Mononuclear cell (primary cell): ENCODE measurements around the gene SPANXN2. TPM values are rescaled to one million over a fixed set of nuclear protein-coding genes. Genes with fewer than 3 reads are reported as not detected.
"Not testable (repeated sequence)": the region's sequence is repeated elsewhere in the genome, so short reads cannot be mapped to it uniquely, and the experiment has no call there.

Experiments used
- H3K27me3 ChIP-seq: 2 replicates; pipeline ENCODE4 v1.6.0; 2011; ENCODE audit warnings: low read length, control low read depth; ENCODE audit not compliant: insufficient read depth
- H3K4me1 ChIP-seq: 2 replicates; pipeline ENCODE4 v1.5.1; 2011; ENCODE audit warnings: mild to moderate bottlenecking, low read length, control low read depth; ENCODE audit not compliant: insufficient read depth
- H3K4me3 ChIP-seq: 2 replicates; pipeline ENCODE4 v1.5.1; 2011; ENCODE audit warnings: mild to moderate bottlenecking, low read length, moderate library complexity
- H3K9me3 ChIP-seq: 2 replicates; pipeline ENCODE4 v1.5.1; 2011; ENCODE audit warnings: low read depth, mild to moderate bottlenecking, control low read depth, low read length
- total RNA-seq: library from RNA; depleted of rRNA; stranded (reverse); fragments of >200 nt; gene quantifications from one replicate; pipeline ENCODE4 v1.2.3, GENCODE V29; 2012

SPANXN2 gene, protein sequence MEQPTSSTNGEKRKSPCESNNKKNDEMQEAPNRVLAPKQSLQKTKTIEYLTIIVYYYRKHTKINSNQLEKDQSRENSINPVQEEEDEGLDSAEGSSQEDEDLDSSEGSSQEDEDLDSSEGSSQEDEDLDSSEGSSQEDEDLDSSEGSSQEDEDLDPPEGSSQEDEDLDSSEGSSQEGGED
- total RNA-seq, result not detected

DNA sequence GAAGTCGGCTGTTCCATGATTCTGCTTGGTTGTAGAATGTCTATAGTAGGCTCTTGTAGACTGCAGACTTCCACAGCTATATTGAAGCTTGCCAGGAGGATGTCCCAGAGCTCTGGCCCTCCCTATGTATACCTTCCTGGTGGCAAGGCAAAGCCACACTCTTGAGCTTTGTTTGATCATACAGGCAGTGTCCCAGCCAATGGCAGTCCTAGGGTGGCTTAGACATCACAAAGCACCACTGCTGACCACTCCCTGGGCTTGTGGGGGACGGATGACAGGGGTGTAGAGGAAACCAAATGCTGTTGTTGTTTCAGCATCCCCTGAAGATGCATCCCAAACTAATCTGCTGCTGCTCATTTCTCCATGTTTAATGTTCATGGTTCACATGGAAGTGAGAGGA lies at the start of gene SPANXN2:
Gene SPANXN2, minus strand, starts transcription at position 101 of the 400 bp plus-strand sequence. Its CDS starts 84 bp downstream, at position 17.
- not testable (repeated sequence) for H3K27me3 ChIP-seq, H3K4me3 ChIP-seq, H3K9me3 ChIP-seq

DNA sequence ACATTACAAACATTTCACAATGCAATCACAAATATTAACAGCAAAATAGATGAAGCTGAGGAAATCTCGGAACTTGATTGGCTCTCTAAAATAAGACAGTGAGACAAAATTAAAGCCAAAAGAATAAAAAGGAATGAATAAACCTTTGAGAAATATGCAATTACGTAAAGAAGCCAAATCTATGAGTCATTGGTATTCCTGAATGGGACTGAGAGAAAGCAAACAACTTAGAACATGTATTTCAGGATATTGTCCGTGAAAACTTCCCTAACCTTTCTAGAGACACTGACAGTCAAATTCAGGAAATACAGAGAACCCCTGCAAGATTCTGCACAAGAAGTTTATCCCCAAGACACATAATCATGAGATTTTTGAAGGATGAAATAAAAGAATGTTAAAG lies 48.4 kb upstream of the SPANXN2 start:
- Histone ChIP-seq H3K4me1 (no peaks in the 10 kb centered on the region), H3K4me3 (no peak overlapping the region), H3K9me3 (no peaks in the 10 kb centered on the region), H3K27me3 (no peaks in the 10 kb centered on the region)

More for the DNA sequence above, at the start of gene SPANXN2:
- not testable (repeated sequence) for H3K4me1 ChIP-seq

DNA sequence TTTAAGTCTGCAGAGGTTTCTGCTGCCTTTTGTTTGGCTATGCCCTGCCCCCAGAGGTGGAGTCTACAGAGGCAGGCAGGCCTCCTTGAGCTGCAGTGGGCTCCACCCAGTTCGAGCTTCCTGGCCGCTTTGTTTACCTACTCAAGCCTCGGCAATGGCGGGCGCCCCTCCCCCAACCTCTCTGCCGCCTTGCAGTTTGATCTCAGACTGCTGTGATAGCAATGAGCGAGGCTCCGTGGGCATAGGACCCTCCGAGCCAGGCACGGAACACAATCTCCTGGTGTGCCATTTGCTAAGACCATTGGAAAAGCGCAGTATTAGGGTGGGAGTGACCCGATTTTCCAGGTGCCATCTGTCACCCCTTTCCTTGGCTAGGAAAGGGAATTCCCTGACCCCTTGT lies 47.2 kb upstream of the SPANXN2 start:
- H3K4me1 ChIP-seq, H3K4me3 ChIP-seq, H3K27me3 ChIP-seq, H3K9me3 ChIP-seq: not testable (repeated sequence)

DNA sequence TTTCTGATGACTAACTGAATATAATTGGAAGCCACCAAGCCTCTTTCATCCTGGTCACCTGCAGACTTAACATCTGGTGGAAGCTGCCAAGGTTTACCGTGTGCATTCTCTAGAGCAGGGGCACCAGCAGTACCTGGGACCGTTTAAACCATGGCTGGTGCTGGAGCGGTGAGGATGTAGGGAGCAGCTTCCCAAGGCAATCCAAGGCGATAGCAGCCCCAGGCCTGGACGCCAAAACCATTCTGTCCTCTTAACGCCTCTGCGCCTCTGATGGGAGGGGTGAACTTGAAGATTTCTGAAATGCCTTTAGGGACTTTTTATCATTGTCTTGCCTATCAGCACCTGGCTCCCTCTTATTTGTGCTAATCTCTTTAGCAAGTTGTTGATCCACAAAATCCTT lies 37.3 kb upstream of the SPANXN2 start:
- H3K27me3 ChIP-seq, result no peaks in the 10 kb centered on the region
- no peak overlapping the region for H3K4me3 ChIP-seq
- no peaks in the 10 kb centered on the region for H3K4me1 ChIP-seq
- H3K9me3 ChIP-seq, result no peaks in the 10 kb centered on the region

DNA sequence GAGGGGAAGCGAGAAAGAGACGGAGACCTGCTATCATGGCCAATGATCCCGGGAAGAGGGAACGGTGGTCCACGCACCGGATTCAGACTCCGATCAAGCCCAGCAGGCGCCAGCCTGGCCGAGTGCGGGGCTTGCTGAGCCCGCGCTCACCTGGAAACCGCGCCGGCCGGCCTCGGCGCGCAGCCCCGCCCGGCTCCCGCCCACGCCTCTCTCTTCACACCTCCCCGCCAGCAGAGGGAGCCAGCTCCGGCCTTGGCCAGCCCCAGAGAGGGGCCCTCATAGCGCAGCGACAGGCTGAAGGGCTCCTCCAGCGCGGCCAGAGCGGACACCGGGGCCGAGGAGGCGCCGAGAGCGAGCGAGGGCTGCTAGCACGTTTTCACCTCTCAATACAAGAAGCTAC lies 36.8 kb upstream of the SPANXN2 start:
- H3K9me3 ChIP-seq, result no peaks in the 10 kb centered on the region

DNA sequence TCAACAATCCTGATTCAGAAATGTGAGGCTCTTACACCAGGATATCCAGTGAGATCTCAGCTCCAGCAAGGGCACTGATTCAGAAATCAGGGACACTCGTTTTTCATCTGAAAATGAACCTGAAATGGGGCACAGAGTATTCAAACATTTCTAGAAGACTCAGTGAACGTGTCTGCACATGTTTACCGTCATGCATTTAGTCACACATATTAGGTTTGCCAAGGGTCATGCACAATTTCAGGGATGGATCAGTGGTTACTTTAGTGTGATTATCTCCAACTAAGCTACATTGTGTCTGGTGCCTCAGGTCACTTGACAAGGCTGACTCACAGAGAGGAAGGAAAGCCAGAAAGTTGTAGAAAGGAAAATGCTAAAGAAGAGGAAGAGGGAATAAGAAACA lies 33.6 kb upstream of the SPANXN2 start:
- H3K4me1 ChIP-seq, result no peaks in the 10 kb centered on the region
- no peak overlapping the region for H3K4me3 ChIP-seq
- no peaks in the 10 kb centered on the region for H3K9me3 ChIP-seq
- H3K27me3 ChIP-seq, result no peaks in the 10 kb centered on the region

More for the DNA sequence above, 36.8 kb upstream of the SPANXN2 start:
- Histone ChIP-seq H3K4me3 (no peak overlapping the region), H3K27me3 (no peaks in the 10 kb centered on the region), H3K4me1 (no peaks in the 10 kb centered on the region)

DNA sequence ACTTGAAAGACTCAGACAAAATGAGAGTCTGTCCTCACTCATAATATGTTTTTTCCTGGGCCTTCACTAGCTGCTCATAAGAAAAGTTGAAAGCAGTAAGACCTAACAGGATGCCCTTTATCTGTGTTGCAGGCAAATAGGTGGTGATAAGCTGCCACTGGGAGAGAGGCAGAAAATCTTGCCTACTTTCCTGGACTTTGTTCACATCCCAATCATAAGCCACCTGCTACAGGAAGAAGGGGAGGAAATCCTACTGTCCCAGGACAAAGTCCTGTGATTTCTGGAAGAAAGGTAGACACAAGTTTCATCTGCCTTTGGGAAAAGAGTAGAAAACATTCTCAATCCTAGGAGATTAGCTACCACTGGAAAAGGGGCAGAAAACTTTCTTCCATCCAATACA lies 13.3 kb upstream of the SPANXN2 start:
- H3K4me1 ChIP-seq, result no peaks in the 10 kb centered on the region
- H3K4me3 ChIP-seq, result no peak overlapping the region
- no peaks in the 10 kb centered on the region for H3K9me3 ChIP-seq
- no peaks in the 10 kb centered on the region for H3K27me3 ChIP-seq

DNA sequence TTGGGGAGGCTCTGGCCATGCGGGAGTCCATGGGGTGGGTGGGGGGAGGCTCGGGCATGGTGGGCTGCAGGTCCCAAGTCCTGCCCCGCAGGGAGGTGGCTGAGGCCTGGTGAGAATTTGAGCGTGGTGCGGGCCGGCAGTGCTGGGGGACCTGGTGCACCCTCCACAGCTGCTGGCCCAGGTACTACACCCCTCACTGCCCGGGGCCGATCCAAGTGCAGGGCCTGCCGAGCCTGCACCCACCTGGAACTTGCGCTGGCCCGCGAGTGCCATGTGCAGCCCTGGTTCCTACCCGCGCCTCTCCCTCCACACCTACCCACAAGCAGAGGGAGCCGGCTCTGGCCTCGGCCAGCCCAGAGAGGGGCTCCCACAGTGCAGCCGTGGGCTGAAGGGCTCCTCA lies 5.7 kb upstream of the SPANXN2 start:
- Histone ChIP-seq H3K4me3 (no peak overlapping the region), H3K9me3 (no peaks in the 10 kb centered on the region), H3K4me1 (no peaks in the 10 kb centered on the region), H3K27me3 (no peaks in the 10 kb centered on the region)

DNA sequence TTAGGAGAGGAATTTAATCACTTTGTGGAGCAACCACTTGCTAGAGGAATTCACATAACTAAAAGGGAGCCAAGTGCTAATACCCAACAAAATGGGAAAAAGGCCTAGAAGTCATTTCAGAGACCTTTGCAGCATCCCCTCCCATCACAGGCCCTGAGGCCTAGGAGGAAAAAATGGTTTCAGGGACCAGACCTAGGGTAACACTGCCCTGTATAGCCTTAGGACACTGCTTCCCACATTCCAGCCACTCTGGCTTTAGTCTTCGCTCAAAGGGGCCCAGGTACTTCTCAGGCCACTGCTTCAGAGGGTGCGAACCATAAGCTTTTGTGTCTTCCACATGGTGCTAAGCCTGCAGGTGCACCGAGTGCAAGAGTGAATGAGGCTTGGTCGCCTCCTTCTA lies 19.1 kb downstream of the SPANXN2 start:
- no peaks in the 10 kb centered on the region for H3K27me3 ChIP-seq
- no peaks in the 10 kb centered on the region for H3K9me3 ChIP-seq
- H3K4me1 ChIP-seq, result no peaks in the 10 kb centered on the region
- no peak overlapping the region for H3K4me3 ChIP-seq

DNA sequence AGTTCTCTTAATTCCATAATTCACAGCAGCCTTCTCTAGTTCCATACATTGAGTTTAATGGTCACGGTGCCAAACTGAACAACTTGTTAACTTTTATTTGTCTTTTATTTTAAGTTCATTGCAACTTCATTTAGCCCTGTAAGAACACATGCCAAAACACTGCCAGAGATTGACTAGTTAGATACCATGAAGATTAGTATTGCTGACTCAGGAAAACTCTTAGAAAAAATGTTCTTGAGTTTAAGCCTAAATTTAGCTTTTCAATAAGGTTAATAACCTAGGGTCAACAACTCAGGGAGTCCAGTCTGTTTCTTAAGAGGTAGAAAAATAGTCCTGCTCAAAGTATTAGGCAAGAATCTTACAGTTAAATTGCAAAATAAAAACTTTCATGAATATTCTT lies 25.7 kb downstream of the SPANXN2 start:
- Histone ChIP-seq H3K27me3 (no peaks in the 10 kb centered on the region), H3K4me3 (no peak overlapping the region), H3K4me1 (no peaks in the 10 kb centered on the region), H3K9me3 (no peaks in the 10 kb centered on the region)

DNA sequence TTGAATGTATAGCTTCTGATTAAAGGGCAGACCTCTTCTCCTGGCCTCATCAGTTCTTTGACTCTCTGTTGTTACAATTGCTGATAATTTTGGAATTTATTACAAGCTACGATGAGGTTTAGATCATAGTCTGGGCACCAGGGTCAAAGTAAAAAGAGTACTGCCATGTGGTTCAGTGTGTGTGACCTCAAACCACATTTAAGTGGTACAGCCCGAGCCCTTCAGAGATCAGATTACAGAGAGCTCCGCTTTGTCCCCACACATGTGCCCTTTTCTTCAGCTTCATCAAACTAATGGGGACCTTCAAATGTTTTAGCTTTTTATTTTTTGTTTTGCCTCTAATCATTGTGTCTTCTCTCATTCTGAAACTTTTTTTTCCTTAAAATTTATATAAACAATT lies 37.1 kb downstream of the SPANXN2 start:
- H3K4me3 ChIP-seq, result no peak overlapping the region
- H3K9me3 ChIP-seq, result no peaks in the 10 kb centered on the region
- no peaks in the 10 kb centered on the region for H3K27me3 ChIP-seq
- no peaks in the 10 kb centered on the region for H3K4me1 ChIP-seq

DNA sequence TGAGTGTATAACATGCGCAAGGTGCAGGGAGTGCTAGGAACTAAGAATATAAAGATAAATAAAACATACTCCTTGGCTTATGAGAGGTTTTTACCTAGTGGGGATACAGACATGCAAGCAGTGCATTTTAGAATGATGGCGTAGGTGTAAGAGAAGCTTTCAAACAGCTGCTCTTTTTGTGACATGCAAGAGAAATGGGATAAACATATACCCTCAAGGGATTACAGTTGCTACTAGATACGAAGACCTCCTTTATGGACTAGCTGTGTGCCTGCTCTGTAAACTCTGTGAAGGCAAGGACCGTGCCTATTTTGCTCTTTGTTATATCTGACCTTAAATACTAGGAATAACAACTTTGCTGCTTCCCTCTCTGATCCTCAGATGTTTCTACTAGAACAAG lies 45.6 kb downstream of the SPANXN2 start:
- H3K4me1 ChIP-seq, result no peaks in the 10 kb centered on the region
- no peak overlapping the region for H3K4me3 ChIP-seq
- H3K27me3 ChIP-seq, result no peaks in the 10 kb centered on the region
- H3K9me3 ChIP-seq, result no peaks in the 10 kb centered on the region

DNA sequence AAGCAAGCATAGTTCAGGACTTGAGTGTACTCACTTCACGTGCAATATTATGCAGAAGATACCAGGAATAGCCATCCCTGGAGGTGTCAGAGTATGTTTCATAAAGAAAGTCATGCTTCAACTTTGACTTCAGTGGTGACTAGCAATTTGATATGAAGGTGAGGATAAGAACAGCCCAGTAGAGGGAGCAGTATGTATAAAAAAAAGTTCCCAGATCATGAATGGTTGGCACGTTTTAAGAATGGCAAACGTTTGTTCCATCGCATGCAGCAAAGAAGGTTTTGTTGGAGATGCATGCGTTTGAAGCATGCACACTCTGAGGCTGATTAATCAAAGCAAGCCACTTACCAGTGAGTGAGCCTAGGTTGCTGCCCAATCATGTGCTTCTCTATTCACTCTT lies 51.2 kb downstream of the SPANXN2 start:
- Histone ChIP-seq H3K4me3 (no peak overlapping the region), H3K9me3 (no peaks in the 10 kb centered on the region), H3K27me3 (no peaks in the 10 kb centered on the region), H3K4me1 (no peaks in the 10 kb centered on the region)

DNA sequence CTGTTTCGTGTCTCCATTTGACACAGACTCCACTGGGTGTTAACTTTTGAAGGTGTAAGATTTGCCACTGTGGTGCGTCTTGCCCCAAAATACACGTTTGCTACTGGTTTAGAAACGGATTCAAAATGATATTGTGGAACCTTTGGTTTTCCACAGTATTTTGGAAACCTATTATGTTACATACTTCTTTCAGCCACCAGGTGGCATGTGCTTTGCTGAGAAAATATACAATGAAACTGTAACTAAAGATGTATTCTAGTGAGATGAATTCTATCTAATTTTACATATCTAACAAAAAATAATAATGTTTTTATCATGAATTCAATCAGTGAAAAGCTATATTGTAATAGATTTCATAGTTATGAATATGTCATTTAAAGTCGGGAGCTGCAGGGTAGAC lies 56.2 kb downstream of the SPANXN2 start:
- Histone ChIP-seq H3K9me3 (no peaks in the 10 kb centered on the region), H3K4me3 (no peak overlapping the region), H3K27me3 (no peaks in the 10 kb centered on the region), H3K4me1 (no peaks in the 10 kb centered on the region)

DNA sequence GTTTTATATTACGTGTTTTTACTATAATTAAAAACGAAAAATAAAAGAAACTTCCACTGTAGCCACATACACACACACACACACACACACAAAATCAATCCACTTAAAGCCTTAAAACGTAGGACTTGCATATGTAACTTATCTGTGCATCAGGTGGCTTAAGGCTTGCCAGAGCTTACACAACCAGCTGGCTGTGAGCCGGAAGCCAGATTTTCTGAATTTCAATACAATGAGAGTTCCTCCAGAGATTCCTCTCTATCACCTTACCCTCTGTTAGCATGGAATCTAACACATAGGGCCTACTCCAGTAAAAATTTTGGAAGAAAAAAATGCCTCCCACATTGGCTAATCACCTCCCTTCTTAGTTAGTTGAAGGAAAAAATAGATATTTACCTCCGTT lies 56.8 kb downstream of the SPANXN2 start:
- no peaks in the 10 kb centered on the region for H3K4me1 ChIP-seq
- H3K4me3 ChIP-seq, result no peak overlapping the region
- no peaks in the 10 kb centered on the region for H3K27me3 ChIP-seq

More for the DNA sequence above, 56.8 kb downstream of the SPANXN2 start:
- no peaks in the 10 kb centered on the region for H3K9me3 ChIP-seq
